Measurements from ENCODE around the gene ATP6AP2. TPM values are rescaled to one million over a fixed set of nuclear protein-coding genes. Genes with fewer than 3 reads are reported as not detected.

Gene ATP6AP2
- total and polyA plus RNA-seq, 2 experiments from 2014 or later, result 131 to 158 TPM

- Histone ChIP-seq H3K4me2 (no peak overlapping the region), H3K4me1 (ENCODE audit: insufficient read depth) (peaks cover under 1% of the 10 kb centered on the region), H3K9me2 (replicated peaks; ENCODE audit: insufficient read depth) (no peaks in the 10 kb centered on the region), H2AFZ (no peak overlapping the region), H4K20me1 (ENCODE audit: insufficient read depth, poor library complexity, severe bottlenecking) (no peaks in the 10 kb centered on the region), H3K4me3 (no peak overlapping the region), H3K27me3 (no peaks in the 10 kb centered on the region), H3K9me3 (ENCODE audit: low read depth) (no peaks in the 10 kb centered on the region), H3K36me3 (replicated peaks; ENCODE audit: insufficient read depth, low read depth) (no peaks in the 10 kb centered on the region), H3K27ac (no peak overlapping the region), H3K79me2 (no peaks in the 10 kb centered on the region)
- no peak for DNase-seq (ENCODE audit: low spot score)
- TF ChIP-seq CTCF (IDR thresholded peaks at IDR 0.05; ENCODE audit: poor library complexity) (no peak), EZH2phosphoT487 (IDR thresholded peaks at IDR 0.05; ENCODE audit: low read depth, severe bottlenecking, unreplicated experiment) (no peak), EZH2 (IDR thresholded peaks at IDR 0.05; ENCODE audit: borderline replicate concordance) (no peak)
- 71% methylated on average over 9 of the region's 9 CpGs for WGBS (ENCODE audit: low lambda C conversion rate, missing lambda C conversion rate)
These were observed 30.7 kb upstream of the ATP6AP2 start for GRCh38 chrX:40550066-40550465.

- Histone ChIP-seq H3K36me3 (replicated peaks; ENCODE audit: insufficient read depth, low read depth) (no peaks in the 10 kb centered on the region), H2AFZ (no peak overlapping the region), H3K27ac (no peak overlapping the region), H3K27me3 (no peaks in the 10 kb centered on the region), H3K9me2 (replicated peaks; ENCODE audit: insufficient read depth) (no peaks in the 10 kb centered on the region), H3K79me2 (no peaks in the 10 kb centered on the region), H3K4me2 (no peak overlapping the region), H3K9me3 (ENCODE audit: low read depth) (no peaks in the 10 kb centered on the region), H4K20me1 (ENCODE audit: insufficient read depth, poor library complexity, severe bottlenecking) (no peaks in the 10 kb centered on the region), H3K4me1 (ENCODE audit: insufficient read depth) (no peaks in the 10 kb centered on the region), H3K4me3 (no peak overlapping the region)
- 75% methylated on average over 5 of the region's 5 CpGs for WGBS (ENCODE audit: low lambda C conversion rate, missing lambda C conversion rate)
- TF ChIP-seq EZH2 (IDR thresholded peaks at IDR 0.05; ENCODE audit: borderline replicate concordance) (no peak), EZH2phosphoT487 (IDR thresholded peaks at IDR 0.05; ENCODE audit: low read depth, severe bottlenecking, unreplicated experiment) (no peak), CTCF (IDR thresholded peaks at IDR 0.05; ENCODE audit: poor library complexity) (peak; percentile 34)
- no peak for DNase-seq (ENCODE audit: low spot score)
These were observed 28.0 kb upstream of the ATP6AP2 start for GRCh38 chrX:40552768-40553167.

GRCh38 chrX:40558590-40558989, 22.2 kb upstream of the ATP6AP2 start:
- H3K79me2 ChIP-seq, result no peaks in the 10 kb centered on the region
- no peaks in the 10 kb centered on the region for H3K9me2 ChIP-seq (replicated peaks; ENCODE audit: insufficient read depth)
- H3K36me3 ChIP-seq (replicated peaks; ENCODE audit: insufficient read depth, low read depth), result no peaks in the 10 kb centered on the region
- no peaks in the 10 kb centered on the region for H3K4me1 ChIP-seq (ENCODE audit: insufficient read depth)
- no peak overlapping the region for H2AFZ ChIP-seq
- no peaks in the 10 kb centered on the region for H3K27me3 ChIP-seq
- no peak overlapping the region for H3K27ac ChIP-seq
- H3K9me3 ChIP-seq (ENCODE audit: low read depth), result no peaks in the 10 kb centered on the region
- H3K4me3 ChIP-seq, result no peak overlapping the region
- no peaks in the 10 kb centered on the region for H4K20me1 ChIP-seq (ENCODE audit: insufficient read depth, poor library complexity, severe bottlenecking)
- no peak overlapping the region for H3K4me2 ChIP-seq
- no peak for DNase-seq (ENCODE audit: low spot score)
- WGBS (ENCODE audit: low lambda C conversion rate, missing lambda C conversion rate), result 88% methylated on average over 4 of the region's 4 CpGs
- no peak for TF ChIP-seq EZH2 (IDR thresholded peaks at IDR 0.05; ENCODE audit: borderline replicate concordance)
- TF ChIP-seq EZH2phosphoT487 (IDR thresholded peaks at IDR 0.05; ENCODE audit: low read depth, severe bottlenecking, unreplicated experiment), result no peak
- no peak for TF ChIP-seq CTCF (IDR thresholded peaks at IDR 0.05; ENCODE audit: poor library complexity)

GRCh38 chrX:40563784-40564183, 17.0 kb upstream of the ATP6AP2 start:
- no peaks in the 10 kb centered on the region for H3K79me2 ChIP-seq
- no peak overlapping the region for H2AFZ ChIP-seq
- TF ChIP-seq CTCF (IDR thresholded peaks at IDR 0.05; ENCODE audit: poor library complexity) (no peak), EZH2phosphoT487 (IDR thresholded peaks at IDR 0.05; ENCODE audit: low read depth, severe bottlenecking, unreplicated experiment) (no peak), EZH2 (IDR thresholded peaks at IDR 0.05; ENCODE audit: borderline replicate concordance) (no peak)
- WGBS (ENCODE audit: low lambda C conversion rate, missing lambda C conversion rate), result 90% methylated on average over 10 of the region's 10 CpGs
- H3K36me3 ChIP-seq (replicated peaks; ENCODE audit: insufficient read depth, low read depth), result no peaks in the 10 kb centered on the region
- H3K27ac ChIP-seq, result no peak overlapping the region
- H3K9me2 ChIP-seq (replicated peaks; ENCODE audit: insufficient read depth), result no peaks in the 10 kb centered on the region
- no peak for DNase-seq (ENCODE audit: low spot score)
- H3K9me3 ChIP-seq (ENCODE audit: low read depth), result no peaks in the 10 kb centered on the region
- H3K4me1 ChIP-seq (ENCODE audit: insufficient read depth), result no peaks in the 10 kb centered on the region
- H3K4me3 ChIP-seq, result no peak overlapping the region
- H3K4me2 ChIP-seq, result no peak overlapping the region
- no peaks in the 10 kb centered on the region for H4K20me1 ChIP-seq (ENCODE audit: insufficient read depth, poor library complexity, severe bottlenecking)
- H3K27me3 ChIP-seq, result no peaks in the 10 kb centered on the region
